Measurements from ENCODE around the gene CAPN13. TPM values are rescaled to one million over a fixed set of nuclear protein-coding genes. Genes with fewer than 3 reads are reported as not detected.

CAPN13 gene
- total RNA-seq, 1 experiment from 2014 or later, result 12.0 TPM

DNA sequence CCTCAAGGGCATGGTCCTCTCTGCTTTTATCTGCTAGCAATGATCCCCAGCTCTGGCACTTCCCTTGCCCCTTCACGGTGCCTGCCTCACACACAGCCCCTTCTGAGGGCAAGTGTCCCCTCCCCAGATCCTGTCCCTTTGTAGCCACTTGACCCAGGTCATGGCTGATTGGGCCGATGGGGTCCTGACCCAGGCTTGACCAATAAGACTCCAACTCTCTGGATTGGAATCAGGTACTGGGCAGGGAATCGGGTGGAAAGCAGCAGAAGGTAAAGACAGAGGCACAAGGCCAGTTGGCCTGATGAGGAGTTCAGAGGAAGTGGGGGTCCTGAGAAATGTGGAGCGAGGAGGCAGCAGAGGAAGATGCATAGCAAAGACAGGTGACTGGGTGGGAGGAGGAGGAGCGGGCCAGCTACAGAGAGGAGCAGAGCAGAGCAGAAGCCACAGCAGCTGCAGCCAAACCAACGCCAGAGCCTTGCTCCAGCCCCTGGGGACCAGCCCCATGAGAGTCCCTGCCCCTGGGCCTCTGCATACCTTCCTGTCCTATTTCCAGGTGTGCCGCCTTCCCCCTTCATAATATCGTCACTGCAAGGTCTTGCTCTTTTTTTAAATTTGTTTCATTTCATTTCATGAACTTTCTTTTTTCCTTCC, 39.1 kb downstream of the CAPN13 start:
- no peak overlapping the region for H3K4me3 Mint-ChIP-seq (ENCODE audit: low read depth, unreplicated experiment)
- TF ChIP-seq CTCF (IDR thresholded peaks at IDR 0.05; ENCODE audit: unreplicated experiment), result no peak
- no peak for DNase-seq
- CTCF ChIA-PET, result no interaction called here
- no peaks in the 10 kb centered on the region for H3K27me3 Mint-ChIP-seq (ENCODE audit: unreplicated experiment)
- intact Hi-C loops (cut with micrococcal nuclease; ENCODE audit: unreplicated experiment), result no loop called here
- BruUV-seq (replicated peaks), result no TSS peak
- no peaks in the 10 kb centered on the region for H3K9me3 Mint-ChIP-seq (ENCODE audit: low read depth, unreplicated experiment)
- no peak overlapping the region for H3K27ac Mint-ChIP-seq (ENCODE audit: unreplicated experiment)
- H3K36me3 Mint-ChIP-seq (ENCODE audit: insufficient read depth, unreplicated experiment), result no peaks in the 10 kb centered on the region
- H3K4me1 Mint-ChIP-seq (ENCODE audit: low read depth, unreplicated experiment), result peaks cover 14% of the 10 kb centered on the region

- intact Hi-C loops (cut with micrococcal nuclease; ENCODE audit: unreplicated experiment), result no loop called here
- no TSS peak for BruUV-seq (replicated peaks)
- Mint-ChIP-seq H3K9me3 (ENCODE audit: low read depth, unreplicated experiment) (no peaks in the 10 kb centered on the region), H3K27me3 (ENCODE audit: unreplicated experiment) (no peaks in the 10 kb centered on the region), H3K36me3 (ENCODE audit: insufficient read depth, unreplicated experiment) (no peaks in the 10 kb centered on the region), H3K4me1 (ENCODE audit: low read depth, unreplicated experiment) (peaks cover 14% of the 10 kb centered on the region), H3K27ac (ENCODE audit: unreplicated experiment) (no peak overlapping the region), H3K4me3 (ENCODE audit: low read depth, unreplicated experiment) (no peak overlapping the region)
- TF ChIP-seq CTCF (IDR thresholded peaks at IDR 0.05; ENCODE audit: unreplicated experiment), result no peak
- no peak for DNase-seq
- CTCF ChIA-PET, result no interaction called here
Measured at GRCh38 chr2:30766666-30767065, 40.6 kb downstream of the CAPN13 start.

DNA sequence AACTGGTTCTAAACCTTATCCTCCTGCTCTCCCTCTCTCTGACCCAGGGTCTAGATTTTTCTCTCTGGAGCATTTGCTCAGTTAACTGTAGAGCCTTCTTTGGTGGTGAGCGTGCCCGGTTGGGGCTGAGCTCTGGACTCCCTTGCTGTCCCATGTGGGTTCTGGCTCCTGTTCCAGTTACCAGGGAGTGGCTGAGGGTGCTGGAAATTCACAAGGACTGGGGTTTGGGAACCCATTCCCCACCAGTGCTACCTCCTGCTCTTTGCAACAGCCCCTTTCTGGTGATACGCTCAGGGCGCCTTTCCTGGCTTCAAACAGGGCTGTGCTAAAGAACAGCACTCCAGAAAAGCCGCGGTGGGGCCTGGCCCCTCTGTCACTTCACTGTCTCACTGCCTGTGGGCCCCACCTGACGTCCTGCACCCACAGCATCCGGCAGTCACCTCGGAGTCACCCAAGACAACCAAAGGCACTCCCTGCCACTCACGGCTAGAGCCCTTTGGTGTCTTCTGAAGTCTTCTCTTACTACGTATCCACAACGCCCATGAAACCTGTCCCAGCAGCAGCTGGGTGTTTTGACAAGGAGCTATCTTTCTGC, 41.3 kb downstream of the CAPN13 start:
- DNase-seq, result no peak
- BruUV-seq (replicated peaks), result no TSS peak
- TF ChIP-seq CTCF (IDR thresholded peaks at IDR 0.05; ENCODE audit: unreplicated experiment), result no peak
- intact Hi-C loops (cut with micrococcal nuclease; ENCODE audit: unreplicated experiment), result no loop called here
- CTCF ChIA-PET, result no interaction called here
- H3K4me3 Mint-ChIP-seq (ENCODE audit: low read depth, unreplicated experiment), result no peak overlapping the region
- no peak overlapping the region for H3K27ac Mint-ChIP-seq (ENCODE audit: unreplicated experiment)
- H3K27me3 Mint-ChIP-seq (ENCODE audit: unreplicated experiment), result no peaks in the 10 kb centered on the region
- H3K4me1 Mint-ChIP-seq (ENCODE audit: low read depth, unreplicated experiment), result peaks cover 14% of the 10 kb centered on the region
- no peaks in the 10 kb centered on the region for H3K36me3 Mint-ChIP-seq (ENCODE audit: insufficient read depth, unreplicated experiment)
- no peaks in the 10 kb centered on the region for H3K9me3 Mint-ChIP-seq (ENCODE audit: low read depth, unreplicated experiment)

DNA sequence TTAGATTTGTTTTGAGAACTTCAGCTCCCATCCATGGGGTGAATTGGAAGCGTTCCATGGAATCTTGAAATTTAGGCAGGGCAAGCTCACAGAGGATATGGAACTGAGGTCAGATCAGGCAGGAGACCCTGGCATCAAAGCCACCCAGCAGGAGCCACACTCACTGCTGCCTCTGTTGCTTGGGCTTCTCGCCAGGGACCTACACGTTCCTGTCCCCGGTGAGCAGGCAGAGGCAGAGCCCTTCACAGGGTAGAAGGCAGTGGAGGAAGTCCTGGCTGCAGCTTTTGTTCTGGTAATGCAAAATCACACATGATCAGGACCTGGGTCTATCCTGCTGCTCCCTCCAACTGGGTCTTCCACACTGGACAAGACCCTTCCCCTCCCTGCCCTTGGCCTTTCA, 42.1 kb downstream of the CAPN13 start:
- no TSS peak for BruUV-seq (replicated peaks)
- Mint-ChIP-seq H3K27ac (ENCODE audit: unreplicated experiment) (no peak overlapping the region), H3K4me3 (ENCODE audit: low read depth, unreplicated experiment) (no peak overlapping the region), H3K9me3 (ENCODE audit: low read depth, unreplicated experiment) (no peaks in the 10 kb centered on the region), H3K36me3 (ENCODE audit: insufficient read depth, unreplicated experiment) (no peaks in the 10 kb centered on the region), H3K27me3 (ENCODE audit: unreplicated experiment) (no peaks in the 10 kb centered on the region), H3K4me1 (ENCODE audit: low read depth, unreplicated experiment) (peaks cover 9% of the 10 kb centered on the region)
- no peak for TF ChIP-seq CTCF (IDR thresholded peaks at IDR 0.05; ENCODE audit: unreplicated experiment)
- DNase-seq, result no peak
- intact Hi-C loops (cut with micrococcal nuclease; ENCODE audit: unreplicated experiment), result no loop called here
- CTCF ChIA-PET, result no interaction called here
